Hepatocyte (in vitro differentiated cells): ENCODE measurements around the gene PCSK4. TPM values are rescaled to one million over a fixed set of nuclear protein-coding genes. Genes with fewer than 3 reads are reported as not detected.

ENCODE experiments used
- DNase-seq: peaks from one replicate; pipeline ENCODE4 v3.0.0-alpha.2; 2016; ENCODE audit warnings: low spot score
- H2AFZ ChIP-seq: fragments of 200-600 bp; sonication (generic); 2 replicates; pipeline ENCODE4 v1.6.0; 2016; ENCODE audit warnings: antibody characterized with exemption, mild to moderate bottlenecking
- H3K27ac ChIP-seq: fragments of 200-600 bp; sonication (generic); 2 replicates; pipeline ENCODE4 v1.5.1; 2016; ENCODE audit warnings: mild to moderate bottlenecking
- H3K27me3 ChIP-seq: fragments of 200-600 bp; sonication (generic); 2 replicates; pipeline ENCODE4 v1.6.1; 2016
- H3K36me3 ChIP-seq: fragments of 200-600 bp; sonication (generic); replicated peaks from 2 replicates; pipeline ENCODE4 v1.5.1; 2016; ENCODE audit warnings: low read depth; ENCODE audit not compliant: insufficient read depth
- H3K4me1 ChIP-seq: fragments of 200-600 bp; sonication (generic); 2 replicates; pipeline ENCODE4 v1.5.1; 2016; ENCODE audit warnings: mild to moderate bottlenecking, moderate library complexity; ENCODE audit not compliant: insufficient read depth
- H3K4me2 ChIP-seq: fragments of 200-600 bp; sonication (generic); 2 replicates; pipeline ENCODE4 v1.6.0; 2016
- H3K4me3 ChIP-seq: fragments of 200-600 bp; sonication (generic); 2 replicates; pipeline ENCODE4 v1.5.1; 2016; ENCODE audit warnings: mild to moderate bottlenecking
- H3K79me2 ChIP-seq: fragments of 200-600 bp; sonication (generic); 2 replicates; pipeline ENCODE4 v1.6.0; 2017; ENCODE audit warnings: mild to moderate bottlenecking
- H3K9me2 ChIP-seq: fragments of 200-600 bp; sonication (generic); replicated peaks from 2 replicates; pipeline ENCODE4 v1.6.0; 2017; ENCODE audit warnings: mild to moderate bottlenecking; ENCODE audit not compliant: insufficient read depth
- H3K9me3 ChIP-seq: fragments of 200-600 bp; sonication (generic); 2 replicates; pipeline ENCODE4 v1.5.1; 2016; ENCODE audit warnings: low read depth, mild to moderate bottlenecking
- H4K20me1 ChIP-seq: fragments of 200-600 bp; sonication (generic); 2 replicates; pipeline ENCODE4 v1.6.0; 2016; ENCODE audit warnings: mild to moderate bottlenecking; ENCODE audit not compliant: insufficient read depth, poor library complexity, severe bottlenecking
- CTCF ChIP-seq: fragments of 200-600 bp; sonication (generic); IDR thresholded peaks from 2 replicates; pipeline ENCODE4 v1.5.1; 2016; ENCODE audit warnings: antibody characterized with exemption, mild to moderate bottlenecking; ENCODE audit not compliant: poor library complexity
- EZH2 ChIP-seq: fragments of 200-600 bp; sonication (generic); IDR thresholded peaks from 2 replicates; pipeline ENCODE4 v1.6.1; 2016; ENCODE audit warnings: antibody characterized with exemption, mild to moderate bottlenecking, borderline replicate concordance
- EZH2phosphoT487 ChIP-seq: fragments of 200-600 bp; sonication (generic); IDR thresholded peaks from one replicate; pipeline ENCODE4 v1.6.1; 2018; ENCODE audit warnings: antibody characterized with exemption, mild to moderate bottlenecking, low read depth, moderate library complexity; ENCODE audit not compliant: unreplicated experiment, severe bottlenecking
- WGBS: methylation state at CpG from one replicate; pipeline ENCODE4 v1.1.6; 2016; ENCODE audit warnings: low lambda C conversion rate; ENCODE audit errors: missing lambda C conversion rate; 5-methylcytosine and 5-hydroxymethylcytosine counted together
- polyA plus RNA-seq: library from polyadenylated mRNA; unstranded; fragments of >200 nt; fragmentation: Nextera tagmentation; extraction: Ambion mirVana; gene quantifications from 2 replicates; pipeline ENCODE4 v1.2.1, GENCODE V29; 2016
- total RNA-seq: library from RNA; depleted of rRNA; stranded (reverse); fragments of >200 nt; gene quantifications from 2 replicates; pipeline ENCODE4 v1.2.3, GENCODE V29; 2014

PCSK4 gene
- total and polyA plus RNA-seq, 2 experiments from 2014 or later, result 7.7 to 9.6 TPM

DNA sequence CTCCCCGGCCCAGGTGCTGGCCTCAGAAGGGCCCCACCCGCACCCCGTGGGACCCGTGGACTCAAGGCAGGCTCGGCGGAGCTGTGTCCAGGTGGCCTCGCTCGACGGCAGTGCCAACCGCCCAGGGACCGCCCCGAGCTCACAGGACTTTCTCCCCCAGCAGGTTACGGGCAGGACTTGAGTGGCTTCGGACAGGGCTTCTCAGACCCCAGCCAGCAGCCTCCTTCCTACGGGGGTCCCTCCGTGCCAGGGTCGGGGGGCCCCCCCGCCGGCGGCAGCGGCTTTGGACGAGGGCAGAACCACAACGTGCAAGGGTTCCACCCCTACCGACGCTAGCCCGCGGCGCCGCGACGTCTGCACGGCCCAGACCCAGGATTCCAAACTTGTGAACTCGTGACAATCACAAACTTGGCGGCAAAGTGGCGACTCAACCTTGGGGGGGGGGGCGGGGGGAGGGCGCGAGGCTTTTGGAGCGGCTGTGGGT, 55.5 kb downstream of the PCSK4 start:
- Histone ChIP-seq H3K36me3 (no peaks in the 10 kb centered on the region), H3K4me1 (peaks cover 6% of the 10 kb centered on the region), H3K4me2 (no peak overlapping the region), H2AFZ (no peak overlapping the region), H3K27ac (no peak overlapping the region), H3K4me3 (no peak overlapping the region), H3K27me3 (no peaks in the 10 kb centered on the region), H3K9me2 (no peaks in the 10 kb centered on the region), H3K79me2 (peaks cover 23% of the 10 kb centered on the region), H3K9me3 (no peaks in the 10 kb centered on the region), H4K20me1 (peaks cover 8% of the 10 kb centered on the region)
- no peak for DNase-seq
- no peak for TF ChIP-seq EZH2phosphoT487
- TF ChIP-seq CTCF, result no peak
- TF ChIP-seq EZH2, result no peak
- WGBS, result 95% methylated on average over 37 of the region's 39 CpGs

GRCh38 chr19:1434040-1434366, 56.1 kb downstream of the PCSK4 start:
- Histone ChIP-seq H3K36me3 (no peaks in the 10 kb centered on the region), H4K20me1 (peaks cover 2% of the 10 kb centered on the region), H3K4me3 (no peak overlapping the region), H3K9me2 (no peaks in the 10 kb centered on the region), H3K27ac (no peak overlapping the region), H3K9me3 (no peaks in the 10 kb centered on the region), H3K4me1 (peaks cover 5% of the 10 kb centered on the region), H3K27me3 (no peaks in the 10 kb centered on the region), H3K79me2 (peaks cover 23% of the 10 kb centered on the region), H3K4me2 (no peak overlapping the region), H2AFZ (no peak overlapping the region)
- WGBS, result 96% methylated on average over 17 of the region's 17 CpGs
- no peak for TF ChIP-seq CTCF
- TF ChIP-seq EZH2, result no peak
- no peak for TF ChIP-seq EZH2phosphoT487
- no peak for DNase-seq

GRCh38 chr19:1433119-1434039, 56.8 kb downstream of the PCSK4 start:
- Histone ChIP-seq H3K79me2 (peaks cover 18% of the 10 kb centered on the region), H3K27me3 (no peaks in the 10 kb centered on the region), H3K9me3 (no peaks in the 10 kb centered on the region), H3K27ac (no peak overlapping the region), H3K4me1 (peaks cover 5% of the 10 kb centered on the region), H3K4me3 (no peak overlapping the region), H3K9me2 (no peaks in the 10 kb centered on the region), H2AFZ (no peak overlapping the region), H3K36me3 (no peaks in the 10 kb centered on the region), H4K20me1 (no peaks in the 10 kb centered on the region), H3K4me2 (no peak overlapping the region)
- TF ChIP-seq CTCF, result no peak
- TF ChIP-seq EZH2phosphoT487, result no peak
- TF ChIP-seq EZH2, result no peak
- DNase-seq, result no peak
- WGBS, result 95% methylated on average over 44 of the region's 47 CpGs
